ENCODE measurements around the gene SLC20A1. TPM values are rescaled to one million over a fixed set of nuclear protein-coding genes. Genes with fewer than 3 reads are reported as not detected.
"Not testable (repeated sequence)": the region's sequence is repeated elsewhere in the genome, so short reads cannot be mapped to it uniquely, and the experiment has no call there.

SLC20A1 gene
- total RNA-seq, 2 donors from 2014 or later, result 113 to 130 TPM

- DNase-seq (no peak), ATAC-seq (no peak)
- Mint-ChIP-seq H3K4me3 (no peak overlapping the region), H3K4me1 (no peaks in the 10 kb centered on the region), H3K36me3 (ENCODE audit: low read depth) (peaks cover 2% of the 10 kb centered on the region), H3K27me3 (peaks cover 8% of the 10 kb centered on the region), H3K27ac (no peak overlapping the region)
- no peaks in the 10 kb centered on the region for H3K9me3 ChIP-seq (ENCODE audit: control insufficient read depth, low read length, poor library complexity, severe bottlenecking)
These were observed 31.4 kb upstream of the SLC20A1 start for GRCh38 chr2:112614201-112614840.

GRCh38 chr2:112615051-112615450 lies 30.7 kb upstream of the SLC20A1 start:
- ATAC-seq (no peak), DNase-seq (no peak)
- Mint-ChIP-seq H3K27ac (no peak overlapping the region), H3K4me3 (no peak overlapping the region), H3K27me3 (peaks cover 8% of the 10 kb centered on the region), H3K36me3 (ENCODE audit: low read depth) (peaks cover 2% of the 10 kb centered on the region), H3K4me1 (no peaks in the 10 kb centered on the region)
- no peaks in the 10 kb centered on the region for H3K9me3 ChIP-seq (ENCODE audit: control insufficient read depth, low read length, poor library complexity, severe bottlenecking)

- not testable (repeated sequence) for H3K36me3 Mint-ChIP-seq (ENCODE audit: low read depth); ATAC-seq; H3K27ac Mint-ChIP-seq
These were observed 29.9 kb upstream of the SLC20A1 start for GRCh38 chr2:112615798-112616197.

GRCh38 chr2:112618383-112618782 lies 27.4 kb upstream of the SLC20A1 start:
- H3K27ac Mint-ChIP-seq, result no peak overlapping the region
- H3K36me3 Mint-ChIP-seq (ENCODE audit: low read depth), result peaks cover 2% of the 10 kb centered on the region
- no peaks in the 10 kb centered on the region for H3K4me1 Mint-ChIP-seq
- H3K9me3 ChIP-seq (ENCODE audit: control insufficient read depth, low read length, poor library complexity, severe bottlenecking), result no peaks in the 10 kb centered on the region
- peaks cover 3% of the 10 kb centered on the region for H3K27me3 Mint-ChIP-seq
- DNase-seq (no peak), ATAC-seq (no peak)
- no peak overlapping the region for H3K4me3 Mint-ChIP-seq

More at GRCh38 chr2:112615798-112616197, 29.9 kb upstream of the SLC20A1 start:
- not testable (repeated sequence) for H3K4me3 Mint-ChIP-seq; DNase-seq; H3K4me1 Mint-ChIP-seq; H3K9me3 ChIP-seq (ENCODE audit: control insufficient read depth, low read length, poor library complexity, severe bottlenecking); H3K27me3 Mint-ChIP-seq

GRCh38 chr2:112621790-112622527 lies 23.8 kb upstream of the SLC20A1 start:
- Mint-ChIP-seq H3K4me3 (no peak overlapping the region), H3K4me1 (peaks cover 19% of the 10 kb centered on the region), H3K27ac (no peak overlapping the region), H3K36me3 (ENCODE audit: low read depth) (no peaks in the 10 kb centered on the region), H3K27me3 (no peaks in the 10 kb centered on the region)
- ATAC-seq (no peak), DNase-seq (no peak)
- H3K9me3 ChIP-seq (ENCODE audit: control insufficient read depth, low read length, poor library complexity, severe bottlenecking), result no peaks in the 10 kb centered on the region

GRCh38 chr2:112622528-112622849 lies 23.2 kb upstream of the SLC20A1 start:
- no peak for DNase-seq
- no peak for ATAC-seq
- Mint-ChIP-seq H3K4me1 (peaks cover 20% of the 10 kb centered on the region), H3K36me3 (ENCODE audit: low read depth) (no peaks in the 10 kb centered on the region), H3K4me3 (no peak overlapping the region), H3K27ac (no peak overlapping the region), H3K27me3 (no peaks in the 10 kb centered on the region)
- no peaks in the 10 kb centered on the region for H3K9me3 ChIP-seq (ENCODE audit: control insufficient read depth, low read length, poor library complexity, severe bottlenecking)

GRCh38 chr2:112623913-112624777 lies 21.6 kb upstream of the SLC20A1 start:
- DNase-seq, result peak in 2 of 3 donors; percentile 33 to 45
- peak; percentile 80 for ATAC-seq
- H3K9me3 ChIP-seq (ENCODE audit: control insufficient read depth, low read length, poor library complexity, severe bottlenecking), result no peaks in the 10 kb centered on the region
- H3K27ac Mint-ChIP-seq, result peak overlapping the region; percentile 54
- H3K27me3 Mint-ChIP-seq, result no peaks in the 10 kb centered on the region
- H3K4me1 Mint-ChIP-seq, result peaks cover 30% of the 10 kb centered on the region
- H3K4me3 Mint-ChIP-seq, result peak overlapping the region; percentile 25
- no peaks in the 10 kb centered on the region for H3K36me3 Mint-ChIP-seq (ENCODE audit: low read depth)

- Mint-ChIP-seq H3K27ac (peak overlapping the region; percentile 67), H3K27me3 (no peaks in the 10 kb centered on the region), H3K36me3 (ENCODE audit: low read depth) (no peaks in the 10 kb centered on the region), H3K4me1 (peaks cover 42% of the 10 kb centered on the region), H3K4me3 (no peak overlapping the region)
- DNase-seq (no peak), ATAC-seq (no peak)
- no peaks in the 10 kb centered on the region for H3K9me3 ChIP-seq (ENCODE audit: control insufficient read depth, low read length, poor library complexity, severe bottlenecking)
These were observed 20.1 kb upstream of the SLC20A1 start for GRCh38 chr2:112625474-112626114.

GRCh38 chr2:112626604-112627059 lies 19.1 kb upstream of the SLC20A1 start:
- peak overlapping the region; percentile 77 for H3K4me3 Mint-ChIP-seq
- ATAC-seq, result peak; percentile 61

GRCh38 chr2:112627060-112628040 lies 18.4 kb upstream of the SLC20A1 start:
- H3K27me3 Mint-ChIP-seq, result no peaks in the 10 kb centered on the region
- DNase-seq, result no peak
- no peaks in the 10 kb centered on the region for H3K36me3 Mint-ChIP-seq (ENCODE audit: low read depth)
- H3K9me3 ChIP-seq (ENCODE audit: control insufficient read depth, low read length, poor library complexity, severe bottlenecking), result no peaks in the 10 kb centered on the region
- H3K27ac Mint-ChIP-seq, result peak overlapping the region; percentile 67
- H3K4me3 Mint-ChIP-seq, result peak overlapping the region; percentile 77
- H3K4me1 Mint-ChIP-seq, result peaks cover 57% of the 10 kb centered on the region
- ATAC-seq, result peak; percentile 3

More at GRCh38 chr2:112626604-112627059, 19.1 kb upstream of the SLC20A1 start:
- Mint-ChIP-seq H3K4me1 (peaks cover 52% of the 10 kb centered on the region), H3K36me3 (ENCODE audit: low read depth) (no peaks in the 10 kb centered on the region), H3K27me3 (no peaks in the 10 kb centered on the region), H3K27ac (peak overlapping the region; percentile 67)
- no peaks in the 10 kb centered on the region for H3K9me3 ChIP-seq (ENCODE audit: control insufficient read depth, low read length, poor library complexity, severe bottlenecking)
- peak; percentile 30 to 46 (median 45) for DNase-seq

- no peak for ATAC-seq
- DNase-seq, result no peak
- Mint-ChIP-seq H3K36me3 (ENCODE audit: low read depth) (no peaks in the 10 kb centered on the region), H3K4me1 (peaks cover 57% of the 10 kb centered on the region), H3K4me3 (no peak overlapping the region), H3K27me3 (no peaks in the 10 kb centered on the region), H3K27ac (peak overlapping the region; percentile 98)
- no peaks in the 10 kb centered on the region for H3K9me3 ChIP-seq (ENCODE audit: control insufficient read depth, low read length, poor library complexity, severe bottlenecking)
These were observed 16.5 kb upstream of the SLC20A1 start for GRCh38 chr2:112629224-112629623.

- no peak for ATAC-seq
- peaks cover 57% of the 10 kb centered on the region for H3K4me1 Mint-ChIP-seq
- no peaks in the 10 kb centered on the region for H3K36me3 Mint-ChIP-seq (ENCODE audit: low read depth)
- H3K9me3 ChIP-seq (ENCODE audit: control insufficient read depth, low read length, poor library complexity, severe bottlenecking), result no peaks in the 10 kb centered on the region
- no peak for DNase-seq
- peak overlapping the region; percentile 98 for H3K27ac Mint-ChIP-seq
- no peaks in the 10 kb centered on the region for H3K27me3 Mint-ChIP-seq
- no peak overlapping the region for H3K4me3 Mint-ChIP-seq
These were observed 15.9 kb upstream of the SLC20A1 start for GRCh38 chr2:112629823-112630222.
